H9 (cell line): ENCODE results near the gene SLC7A5. TPM values are rescaled to one million over a fixed set of nuclear protein-coding genes. Genes with fewer than 3 reads are reported as not detected.

Source experiments
- DNase-seq: peaks from one replicate; pipeline ENCODE4 v3.0.0-alpha.2; 2017
- H2AFZ ChIP-seq: one replicate; pipeline ENCODE4 v1.6.1; 2013; ENCODE audit warnings: mild to moderate bottlenecking, low read length, control low read depth, moderate library complexity
- H2AK5ac ChIP-seq: 2 replicates; pipeline ENCODE4 v1.6.1; 2013; ENCODE audit warnings: low read length, control low read depth, mixed read lengths; ENCODE audit not compliant: insufficient read length
- H2BK120ac ChIP-seq: one replicate; pipeline ENCODE4 v1.6.1; 2013; ENCODE audit warnings: low read depth, mild to moderate bottlenecking, low read length, control low read depth, inconsistent platforms; ENCODE audit not compliant: poor library complexity, severe bottlenecking
- H2BK12ac ChIP-seq: 2 replicates; pipeline ENCODE4 v1.6.1; 2013; ENCODE audit warnings: low read length, control low read depth, mixed read lengths, low read depth; ENCODE audit not compliant: insufficient read length
- H2BK15ac ChIP-seq: 2 replicates; pipeline ENCODE4 v1.6.1; 2013; ENCODE audit warnings: low read depth, low read length, control low read depth
- H2BK20ac ChIP-seq: one replicate; pipeline ENCODE4 v1.6.1; 2013; ENCODE audit warnings: low read depth, mild to moderate bottlenecking, low read length, control low read depth, inconsistent platforms; ENCODE audit not compliant: poor library complexity, severe bottlenecking
- H2BK5ac ChIP-seq: 2 replicates; pipeline ENCODE4 v1.6.1; 2013; ENCODE audit warnings: low read length, control low read depth, mixed read lengths; ENCODE audit not compliant: insufficient read length
- H3K14ac ChIP-seq: 2 replicates; pipeline ENCODE4 v1.6.1; 2013; ENCODE audit warnings: low read length, control low read depth; ENCODE audit not compliant: insufficient read depth
- H3K18ac ChIP-seq: 2 replicates; pipeline ENCODE4 v1.6.1; 2013; ENCODE audit warnings: low read depth, mild to moderate bottlenecking, mixed read lengths, low read length, control low read depth; ENCODE audit not compliant: insufficient read length
- H3K23ac ChIP-seq: 2 replicates; pipeline ENCODE4 v1.6.1; 2013; ENCODE audit warnings: low read length, control low read depth, mixed read lengths, low read depth; ENCODE audit not compliant: insufficient read length
- H3K23me2 ChIP-seq: 2 replicates; pipeline ENCODE4 v1.6.1; 2013; ENCODE audit warnings: low read depth, mild to moderate bottlenecking, mixed read lengths, low read length, control low read depth; ENCODE audit not compliant: insufficient read length, poor library complexity, severe bottlenecking
- H3K27ac ChIP-seq: 2 replicates; pipeline ENCODE4 v1.5.1; 2013; ENCODE audit warnings: low read length, control low read depth, mixed read lengths, low read depth; ENCODE audit not compliant: insufficient read length
- H3K27me3 ChIP-seq: 2 replicates; pipeline ENCODE4 v1.6.1; 2013; ENCODE audit warnings: low read length, control low read depth, inconsistent platforms; ENCODE audit not compliant: insufficient read depth
- H3K4ac ChIP-seq: 2 replicates; pipeline ENCODE4 v1.6.1; 2013; ENCODE audit warnings: low read depth, mild to moderate bottlenecking, control low read depth, inconsistent platforms, low read length, moderate library complexity
- H3K4me1 ChIP-seq: 2 replicates; pipeline ENCODE4 v1.6.1; 2013; ENCODE audit warnings: low read length, control low read depth, inconsistent platforms; ENCODE audit not compliant: insufficient read depth
- H3K4me2 ChIP-seq: 2 replicates; pipeline ENCODE4 v1.6.1; 2013; ENCODE audit warnings: low read length, control low read depth, mixed read lengths; ENCODE audit not compliant: insufficient read length, insufficient read depth
- H3K56ac ChIP-seq: 2 replicates; pipeline ENCODE4 v1.6.1; 2013; ENCODE audit warnings: low read depth, mild to moderate bottlenecking, mixed read lengths, low read length, control low read depth; ENCODE audit not compliant: insufficient read length
- H3K79me1 ChIP-seq: 2 replicates; pipeline ENCODE4 v1.6.1; 2013; ENCODE audit warnings: low read depth, mild to moderate bottlenecking, moderate library complexity, low read length, control low read depth, inconsistent platforms; ENCODE audit not compliant: insufficient read depth, poor library complexity, severe bottlenecking
- H3K79me2 ChIP-seq: 2 replicates; pipeline ENCODE4 v1.6.1; 2013; ENCODE audit warnings: low read length, control low read depth, inconsistent platforms; ENCODE audit not compliant: insufficient read depth
- H3K9ac ChIP-seq: 2 replicates; pipeline ENCODE4 v1.6.1; 2013; ENCODE audit warnings: low read length, control low read depth, mixed read lengths; ENCODE audit not compliant: insufficient read length; ENCODE audit errors: extremely low read depth
- H3K9me3 ChIP-seq: one replicate; pipeline ENCODE4 v1.6.1; 2013; ENCODE audit warnings: low read depth, low read length, inconsistent platforms; ENCODE audit not compliant: control insufficient read depth
- H3T11ph ChIP-seq: one replicate; pipeline ENCODE4 v1.6.1; 2013; ENCODE audit warnings: mild to moderate bottlenecking, low read length, control low read depth, inconsistent platforms
- H4K20me1 ChIP-seq: one replicate; pipeline ENCODE4 v1.6.1; 2013; ENCODE audit not compliant: control insufficient read depth, insufficient read length, insufficient read depth
- H4K5ac ChIP-seq: 2 replicates; pipeline ENCODE4 v1.6.1; 2013; ENCODE audit warnings: low read depth, mild to moderate bottlenecking, mixed read lengths, low read length, control low read depth; ENCODE audit not compliant: insufficient read length
- H4K8ac ChIP-seq: replicated peaks from 2 replicates; pipeline ENCODE4 v1.6.1; 2013; ENCODE audit warnings: low read length, control low read depth, mixed read lengths, low read depth; ENCODE audit not compliant: insufficient read length
- H4K91ac ChIP-seq: 2 replicates; pipeline ENCODE4 v1.6.1; 2013; ENCODE audit warnings: low read depth, mild to moderate bottlenecking, moderate library complexity, mixed read lengths, low read length, control low read depth; ENCODE audit not compliant: insufficient read length
- H3K27ac Mint-ChIP-seq, 3 experiments: 2 replicates in 2 of 3; 3 replicates in 1 of 3; pipeline ENCODE4 v1.8.0; 2020 to 2021; ENCODE audit warnings: mixed read lengths in 3 of 3, mild to moderate bottlenecking in 1 of 3, moderate library complexity in 1 of 3
- H3K27me3 Mint-ChIP-seq: 2 replicates; pipeline ENCODE4 v1.8.0; 2021; ENCODE audit warnings: low read depth, mild to moderate bottlenecking, moderate library complexity, mixed read lengths
- H3K36me3 Mint-ChIP-seq, 3 experiments: 2 replicates in 2 of 3; 3 replicates in 1 of 3; pipeline ENCODE4 v1.8.0; 2020 to 2021; ENCODE audit warnings: low read depth in 3 of 3, mixed read lengths in 3 of 3; ENCODE audit not compliant: insufficient read depth in 1 of 3
- H3K4me1 Mint-ChIP-seq, 2 experiments: 2 replicates each; pipeline ENCODE4 v1.8.0; 2020; ENCODE audit warnings: mixed read lengths in 2 of 2
- H3K4me3 Mint-ChIP-seq, 2 experiments: 2 replicates in 1 of 2; 3 replicates in 1 of 2; pipeline ENCODE4 v1.8.0; 2020 to 2021; ENCODE audit warnings: mild to moderate bottlenecking in 2 of 2, mixed read lengths in 2 of 2, moderate library complexity in 1 of 2
- H3K9me3 Mint-ChIP-seq, 2 experiments: 2 replicates in 1 of 2; 3 replicates in 1 of 2; pipeline ENCODE4 v1.8.0; 2020; ENCODE audit warnings: mild to moderate bottlenecking in 2 of 2, mixed read lengths in 2 of 2, moderate library complexity in 1 of 2
- CTCF ChIP-seq: fragments of 200-600 bp; sonication (generic); conservative IDR thresholded peaks from 3 replicates; pipeline ENCODE4 v1.8.0; 2021; ENCODE audit warnings: antibody characterized with exemption, mild to moderate bottlenecking
- WGBS: extraction: QIAGEN DNeasy Blood & Tissue Kit; methylation state at CpG from one replicate; pipeline ENCODE4 v1.1.7; 2013; ENCODE audit warnings: missing lambda C conversion rate, low lambda C conversion rate, mixed read lengths; ENCODE audit not compliant: insufficient read length; ENCODE audit errors: extremely low coverage; 5-methylcytosine and 5-hydroxymethylcytosine counted together
- total RNA-seq: library from RNA; stranded (reverse); gene quantifications from 2 replicates; pipeline ENCODE4 v1.2.1, GENCODE V29; 2021

Gene SLC7A5
- total RNA-seq, 1 experiment from 2014 or later, result 217 TPM

- H3K56ac ChIP-seq, result no peak overlapping the region
- H2BK12ac ChIP-seq, result no peak overlapping the region
- Mint-ChIP-seq H3K4me1 (peaks cover 20 to 53% of the 10 kb centered on the region in 2 experiments), H3K27me3 (no peaks in the 10 kb centered on the region; the same call in 1 of the 2 replicates), H3K4me3 (no peak overlapping the region), H3K36me3 (peaks cover 24 to 67% (median 41%) of the 10 kb centered on the region in 3 experiments), H3K9me3 (peaks cover 0 to 3% of the 10 kb centered on the region in 2 experiments; a peak in 1 of 5 replicates), H3K27ac (peak overlapping the region; percentile 28 to 72 (median 35); a peak in 2 of 7 replicates)
- H4K5ac ChIP-seq, result no peak overlapping the region
- no peak overlapping the region for H4K8ac ChIP-seq
- H3K9me3 ChIP-seq, result no peaks in the 10 kb centered on the region
- no peak overlapping the region for H2BK20ac ChIP-seq
- peaks cover 2% of the 10 kb centered on the region for H4K20me1 ChIP-seq
- H3T11ph ChIP-seq, result no peak overlapping the region
- H2BK120ac ChIP-seq, result no peak overlapping the region
- no peak overlapping the region for H3K27ac ChIP-seq
- H3K4ac ChIP-seq, result no peak overlapping the region
- H2BK15ac ChIP-seq, result no peak overlapping the region
- no peak overlapping the region for H3K23ac ChIP-seq
- H3K23me2 ChIP-seq, result no peaks in the 10 kb centered on the region
- no peaks in the 10 kb centered on the region for H3K79me1 ChIP-seq
- H2AFZ ChIP-seq, result no peak overlapping the region
- H2AK5ac ChIP-seq, result no peak overlapping the region
- no peak overlapping the region for H3K18ac ChIP-seq
- no peak overlapping the region for H2BK5ac ChIP-seq
- H3K14ac ChIP-seq, result no peak overlapping the region; the same call in 1 of the 2 replicates
- WGBS, result no CpG with 5 or more reads among the region's 14 CpGs
- H3K4me2 ChIP-seq, result no peak overlapping the region
- H3K27me3 ChIP-seq, result no peaks in the 10 kb centered on the region
- no peak for TF ChIP-seq CTCF
- no peaks in the 10 kb centered on the region; the same call in 1 of the 2 replicates for H3K79me2 ChIP-seq
- no peaks in the 10 kb centered on the region; the same call in 1 of the 2 replicates for H3K4me1 ChIP-seq
- H3K9ac ChIP-seq, result no peak overlapping the region
- DNase-seq, result no peak
- H4K91ac ChIP-seq, result no peak overlapping the region
Observed at GRCh38 chr16:87851141-87851587, 18.1 kb downstream of the SLC7A5 start.
